Ishikawa (cell line): Measurements from ENCODE around the gene GET4.

Experiments used
- CEBPB ChIP-seq: IDR thresholded peaks from 2 replicates; pipeline ENCODE4 v1.6.1; 2012
- CREB1 ChIP-seq: IDR thresholded peaks from 2 replicates; pipeline ENCODE4 v1.6.1; 2012; ENCODE audit warnings: low read depth
- EGR1 ChIP-seq: IDR thresholded peaks from 2 replicates; pipeline ENCODE4 v1.6.1; 2012
- EP300 ChIP-seq: IDR thresholded peaks from 2 replicates; pipeline ENCODE4 v1.6.1; 2012; ENCODE audit warnings: borderline replicate concordance
- FOXM1 ChIP-seq: IDR thresholded peaks from 2 replicates; pipeline ENCODE4 v1.6.1; 2012; ENCODE audit warnings: low read depth, borderline replicate concordance
- NFIC ChIP-seq: IDR thresholded peaks from 2 replicates; pipeline ENCODE4 v1.6.1; 2012
- RAD21 ChIP-seq: IDR thresholded peaks from 2 replicates; pipeline ENCODE4 v1.6.1; 2012; ENCODE audit warnings: low read depth
- TCF12 ChIP-seq: IDR thresholded peaks from 2 replicates; pipeline ENCODE4 v1.6.1; 2012; ENCODE audit warnings: low read depth
- TEAD4 ChIP-seq: IDR thresholded peaks from 2 replicates; pipeline ENCODE4 v1.6.1; 2012
- YY1 ChIP-seq: IDR thresholded peaks from 2 replicates; pipeline ENCODE4 v1.6.1; 2012; ENCODE audit warnings: low read depth
- TF ChIP-seq, protein P1 (sequence below): IDR thresholded peaks from 2 replicates; pipeline ENCODE4 v1.6.1; 2012; ENCODE audit warnings: low read depth, mild to moderate bottlenecking
- TF ChIP-seq, protein P2 (sequence below): IDR thresholded peaks from 2 replicates; pipeline ENCODE4 v1.6.1; 2012

DNA sequence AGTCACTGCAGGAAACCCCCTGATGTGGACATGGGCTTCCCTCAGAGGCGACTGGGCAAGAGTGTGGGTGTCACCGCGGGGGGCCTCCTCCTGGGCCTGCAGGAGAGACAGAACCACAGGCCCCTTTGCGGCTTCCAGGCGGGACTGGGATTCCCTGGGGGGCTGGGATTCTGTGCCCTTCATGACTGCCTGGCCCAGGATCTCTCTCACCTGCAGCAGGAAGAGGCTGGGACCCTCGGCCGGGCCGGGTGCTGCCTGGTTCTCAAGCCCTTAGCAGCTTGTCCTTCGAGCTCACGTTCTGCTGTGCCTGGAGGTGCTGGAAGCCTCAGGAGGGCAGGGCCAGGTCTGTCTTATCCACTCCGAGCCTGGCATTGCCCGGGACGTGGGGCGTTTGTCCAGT is 32.3 kb upstream of the GET4 start:
- TF ChIP-seq EP300, result no peak
- TF ChIP-seq, protein P1, sequence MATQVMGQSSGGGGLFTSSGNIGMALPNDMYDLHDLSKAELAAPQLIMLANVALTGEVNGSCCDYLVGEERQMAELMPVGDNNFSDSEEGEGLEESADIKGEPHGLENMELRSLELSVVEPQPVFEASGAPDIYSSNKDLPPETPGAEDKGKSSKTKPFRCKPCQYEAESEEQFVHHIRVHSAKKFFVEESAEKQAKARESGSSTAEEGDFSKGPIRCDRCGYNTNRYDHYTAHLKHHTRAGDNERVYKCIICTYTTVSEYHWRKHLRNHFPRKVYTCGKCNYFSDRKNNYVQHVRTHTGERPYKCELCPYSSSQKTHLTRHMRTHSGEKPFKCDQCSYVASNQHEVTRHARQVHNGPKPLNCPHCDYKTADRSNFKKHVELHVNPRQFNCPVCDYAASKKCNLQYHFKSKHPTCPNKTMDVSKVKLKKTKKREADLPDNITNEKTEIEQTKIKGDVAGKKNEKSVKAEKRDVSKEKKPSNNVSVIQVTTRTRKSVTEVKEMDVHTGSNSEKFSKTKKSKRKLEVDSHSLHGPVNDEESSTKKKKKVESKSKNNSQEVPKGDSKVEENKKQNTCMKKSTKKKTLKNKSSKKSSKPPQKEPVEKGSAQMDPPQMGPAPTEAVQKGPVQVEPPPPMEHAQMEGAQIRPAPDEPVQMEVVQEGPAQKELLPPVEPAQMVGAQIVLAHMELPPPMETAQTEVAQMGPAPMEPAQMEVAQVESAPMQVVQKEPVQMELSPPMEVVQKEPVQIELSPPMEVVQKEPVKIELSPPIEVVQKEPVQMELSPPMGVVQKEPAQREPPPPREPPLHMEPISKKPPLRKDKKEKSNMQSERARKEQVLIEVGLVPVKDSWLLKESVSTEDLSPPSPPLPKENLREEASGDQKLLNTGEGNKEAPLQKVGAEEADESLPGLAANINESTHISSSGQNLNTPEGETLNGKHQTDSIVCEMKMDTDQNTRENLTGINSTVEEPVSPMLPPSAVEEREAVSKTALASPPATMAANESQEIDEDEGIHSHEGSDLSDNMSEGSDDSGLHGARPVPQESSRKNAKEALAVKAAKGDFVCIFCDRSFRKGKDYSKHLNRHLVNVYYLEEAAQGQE, result no peak
- no peak for TF ChIP-seq CEBPB
- no peak for TF ChIP-seq EGR1
- no peak for TF ChIP-seq RAD21
- no peak for TF ChIP-seq TCF12
- TF ChIP-seq NFIC, result no peak
- TF ChIP-seq, protein P2, sequence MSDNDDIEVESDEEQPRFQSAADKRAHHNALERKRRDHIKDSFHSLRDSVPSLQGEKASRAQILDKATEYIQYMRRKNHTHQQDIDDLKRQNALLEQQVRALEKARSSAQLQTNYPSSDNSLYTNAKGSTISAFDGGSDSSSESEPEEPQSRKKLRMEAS, result no peak
- no peak for TF ChIP-seq FOXM1
- TF ChIP-seq TEAD4, result no peak
- TF ChIP-seq YY1, result no peak
- TF ChIP-seq CREB1, result no peak
